GM19455 (cell line): ENCODE measurements around the gene HSPB7.
"Not testable (repeated sequence)": the region's sequence is repeated elsewhere in the genome, so short reads cannot be mapped to it uniquely, and the experiment has no call there.

ENCODE experiments used
- ATAC-seq: cut with Tn5 transposase; IDR thresholded peaks from one replicate; pipeline ENCODE4 v1.9.1; 2021; ENCODE audit not compliant: unreplicated experiment

The HSPB7 gene

GRCh38 chr1:16051039-16051438, 33.2 kb upstream of the HSPB7 start:
- no peak for ATAC-seq

- ATAC-seq = no peak
Observed at GRCh38 chr1:16050328-16050727, 32.5 kb upstream of the HSPB7 start.

- no peak for ATAC-seq
Observed at GRCh38 chr1:16048573-16049189, 30.8 kb upstream of the HSPB7 start.

- no peak for ATAC-seq
Observed at GRCh38 chr1:16047791-16048475, 30.1 kb upstream of the HSPB7 start.

GRCh38 chr1:16046842-16047241, 29.0 kb upstream of the HSPB7 start:
- no peak for ATAC-seq

- ATAC-seq = no peak
Observed at GRCh38 chr1:16043950-16044349, 26.1 kb upstream of the HSPB7 start.

- ATAC-seq = no peak
Observed at GRCh38 chr1:16043521-16043920, 25.7 kb upstream of the HSPB7 start, which contains the start of gene CLCNKB. Gene CLCNKB (plus strand): TSS chr1:16043782. CDS start chr1:16044493, 711 bp downstream.

- not testable (repeated sequence) for ATAC-seq
Observed at GRCh38 chr1:16042654-16043053, 24.8 kb upstream of the HSPB7 start.

GRCh38 chr1:16042096-16042495, 24.3 kb upstream of the HSPB7 start:
- no peak for ATAC-seq

- ATAC-seq = no peak
Observed at GRCh38 chr1:16041200-16041599, 23.4 kb upstream of the HSPB7 start.

GRCh38 chr1:16039871-16040270, 22.0 kb upstream of the HSPB7 start:
- not testable (repeated sequence) for ATAC-seq

GRCh38 chr1:16038620-16038912, 20.7 kb upstream of the HSPB7 start:
- ATAC-seq = no peak

- not testable (repeated sequence) for ATAC-seq
Observed at GRCh38 chr1:16036461-16036860, 18.6 kb upstream of the HSPB7 start.

- ATAC-seq = not testable (repeated sequence)
Observed at GRCh38 chr1:16033103-16033632, 15.3 kb upstream of the HSPB7 start.

- ATAC-seq = no peak
Observed at GRCh38 chr1:16032388-16033102, 14.7 kb upstream of the HSPB7 start.

GRCh38 chr1:16031551-16031950, 13.7 kb upstream of the HSPB7 start:
- ATAC-seq = no peak

GRCh38 chr1:16029288-16029687, 11.4 kb upstream of the HSPB7 start:
- ATAC-seq = no peak

GRCh38 chr1:16029003-16029268, 11.1 kb upstream of the HSPB7 start:
- ATAC-seq = not testable (repeated sequence)

- no peak for ATAC-seq
Observed at GRCh38 chr1:16028237-16029002, 10.6 kb upstream of the HSPB7 start.

GRCh38 chr1:16026723-16027484, 9.1 kb upstream of the HSPB7 start:
- ATAC-seq = no peak

GRCh38 chr1:16026302-16026701, 8.5 kb upstream of the HSPB7 start:
- ATAC-seq = not testable (repeated sequence)
